Stomach (tissue), 9 donors: ENCODE results near the gene KDM5A. TPM values are rescaled to one million over a fixed set of nuclear protein-coding genes. Genes with fewer than 3 reads are reported as not detected.
"Not testable (repeated sequence)": the region's sequence is repeated elsewhere in the genome, so short reads cannot be mapped to it uniquely, and the experiment has no call there.

Source experiments
- DNase-seq, 2 donors: peaks; one replicate each; pipeline versions ENCODE4 v3.0.0 to v3.0.0-alpha.2; 2013 to 2019
- H3K27ac ChIP-seq, 5 donors: fragments of 200-600 bp in 4 of 5; sonication (generic) in 4 of 5; one replicate each; pipeline ENCODE4 v1.5.1; 2013 to 2019; ENCODE audit warnings: mild to moderate bottlenecking in 1 of 5, moderate library complexity in 1 of 5
- H3K27me3 ChIP-seq, 3 donors: fragments of 200-600 bp; sonication (generic); one replicate each; pipeline ENCODE4 v1.5.1; 2017 to 2019; ENCODE audit warnings: mixed run types in 1 of 3
- H3K36me3 ChIP-seq, 4 donors: fragments of 200-600 bp; sonication (generic); 1 replicate in 3 of 4; 2 replicates in 1 of 4; pipeline ENCODE4 v1.5.1; 2016 to 2019
- H3K4me1 ChIP-seq, 4 donors: fragments of 200-600 bp; sonication (generic); one replicate each; pipeline ENCODE4 v1.5.1; 2016 to 2019
- H3K4me3 ChIP-seq, 4 donors: fragments of 200-600 bp; sonication (generic) in 3 of 4; one replicate each; pipeline ENCODE4 v1.5.1; 2016 to 2019; ENCODE audit warnings: mild to moderate bottlenecking in 1 of 4
- H3K9me3 ChIP-seq, 4 donors: fragments of 200-600 bp; sonication (generic); one replicate each; pipeline ENCODE4 v1.5.1; 2016 to 2019
- EP300 ChIP-seq: sonication (generic); formaldehyde crosslinking; IDR thresholded peaks from one replicate; pipeline ENCODE4 v1.6.1; 2017; ENCODE audit warnings: antibody characterized with exemption
- POLR2A ChIP-seq, 4 donors: fragments of 450-650 bp; IDR thresholded peaks; one replicate each; pipeline ENCODE4 v1.6.1; 2016; ENCODE audit warnings: antibody characterized with exemption in 4 of 4, control low read depth in 2 of 4, mild to moderate bottlenecking in 1 of 4, moderate library complexity in 1 of 4
- POLR2AphosphoS5 ChIP-seq, 3 donors: sonication (generic); formaldehyde crosslinking; IDR thresholded peaks; one replicate each; pipeline ENCODE4 v1.6.1; 2016; ENCODE audit warnings: antibody characterized with exemption in 3 of 3
- WGBS, 5 donors: extraction: QIAGEN DNeasy Blood & Tissue Kit in 3 of 5; methylation state at CpG; one replicate each; pipeline versions ENCODE4 v1.1.5 to v1.1.7; 2013 to 2018; 5-methylcytosine and 5-hydroxymethylcytosine counted together
- intact Hi-C: fragments of 100-400 bp; cut with DNase I; formaldehyde crosslinking; loops from one replicate; pipeline ENCODE4 v1.15.1; 2023; ENCODE audit warnings: low total_unique reads
- polyA plus RNA-seq, 3 donors: library from polyadenylated mRNA; stranded (reverse); fragments of 200-250 nt; gene quantifications; one replicate each; pipeline ENCODE4 v1.2.3, GENCODE V29; 2013
- total RNA-seq, 5 donors: library from RNA; depleted of rRNA; stranded (reverse); fragments of >200 nt; gene quantifications; one replicate each; pipeline versions ENCODE4 v1.1.0 to v1.2.3, GENCODE V29; 2014 to 2016
- TF ChIP-seq, protein P1 (sequence below), 7 experiments: fragments of 450-650 bp in 4 of 7; fragments of 200-600 bp in 3 of 7; sonication (generic) in 3 of 7; IDR thresholded peaks; one replicate each; pipeline ENCODE4 v1.5.1; 2016 to 2019; ENCODE audit warnings: antibody characterized with exemption in 7 of 7, control low read depth in 2 of 7, mild to moderate bottlenecking in 1 of 7
- donor health status: healthy with polysubstance abuse.
- donor health status: Bipolar disorder and iron deficiency.
- donor health status: healthy.

The KDM5A gene
- total and polyA plus RNA-seq, 8 donors, result 3.2 to 178 (median 67.5) TPM

DNA sequence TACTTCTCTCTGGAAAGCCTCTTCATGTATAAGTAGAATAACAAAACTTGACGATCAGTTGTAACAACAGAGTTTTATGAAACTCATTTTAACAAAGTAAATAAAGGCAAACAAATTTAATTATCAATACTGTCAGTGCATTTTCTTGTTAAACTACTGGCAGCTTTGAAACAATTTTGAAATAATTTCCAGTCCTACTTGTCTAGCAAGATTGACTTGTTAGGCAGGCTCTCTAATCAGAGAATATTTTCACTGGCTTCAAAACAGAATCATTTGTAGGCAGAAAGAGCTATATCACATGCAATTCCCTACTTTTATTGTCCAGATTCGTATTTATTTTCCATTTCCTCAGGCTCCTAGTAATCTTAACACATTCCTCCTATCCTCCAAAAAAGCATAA, 80.6 kb downstream of the KDM5A start:
- H3K27me3 ChIP-seq, result no peaks in the 10 kb centered on the region
- WGBS, 5 donors, result 36 to 58% (median 45%) methylated on average over 2 of the region's 2 CpGs
- no peak overlapping the region for H3K4me3 ChIP-seq
- TF ChIP-seq POLR2AphosphoS5 (IDR thresholded peaks at IDR 0.05) (no peak), EP300 (no peak)
- no peaks in the 10 kb centered on the region for H3K9me3 ChIP-seq
- DNase-seq, result peak in 1 of 2 donors; percentile 17
- H3K27ac ChIP-seq, result no peak overlapping the region
- intact Hi-C loops, result no loop called here
- H3K4me1 ChIP-seq, result peaks cover 0 to 11% (median 4%) of the 10 kb centered on the region in 4 donors
- H3K36me3 ChIP-seq, result peaks cover 58 to 99% (median 96%) of the 10 kb centered on the region in 4 donors

DNA sequence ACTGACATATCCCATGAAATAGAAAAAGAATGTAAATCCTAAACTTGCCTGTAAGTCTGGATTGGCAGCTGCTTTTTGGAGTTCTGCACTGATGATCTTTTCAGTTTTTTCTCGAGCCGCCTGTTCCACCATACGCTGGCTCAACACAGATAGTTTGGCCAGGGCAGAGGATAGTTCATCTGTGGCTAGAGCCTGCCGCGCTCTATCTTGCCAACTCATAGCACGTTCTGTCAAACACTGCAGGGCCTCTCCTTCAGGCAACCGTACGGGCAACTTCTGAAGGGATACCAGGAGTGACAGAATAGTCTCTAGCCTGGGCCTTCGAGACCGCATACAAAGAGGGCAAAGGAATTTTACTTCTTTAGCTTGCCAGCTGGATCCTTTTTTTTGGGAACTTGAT, 81.7 kb downstream of the KDM5A start:
- intact Hi-C loops, result no loop called here
- Histone ChIP-seq H3K4me1 (peaks cover 0 to 11% (median 4%) of the 10 kb centered on the region in 4 donors), H3K27ac (no peak overlapping the region), H3K36me3 (peaks cover 58 to 99% (median 96%) of the 10 kb centered on the region in 4 donors), H3K4me3 (no peak overlapping the region), H3K9me3 (no peaks in the 10 kb centered on the region), H3K27me3 (no peaks in the 10 kb centered on the region)
- WGBS, 5 donors, result 96 to 97% (median 97%) methylated on average over 10 of the region's 10 CpGs
- TF ChIP-seq POLR2A (IDR thresholded peaks at IDR 0.05) (no peak), POLR2AphosphoS5 (IDR thresholded peaks at IDR 0.05) (no peak), EP300 (no peak)
- TF ChIP-seq, protein P1, sequence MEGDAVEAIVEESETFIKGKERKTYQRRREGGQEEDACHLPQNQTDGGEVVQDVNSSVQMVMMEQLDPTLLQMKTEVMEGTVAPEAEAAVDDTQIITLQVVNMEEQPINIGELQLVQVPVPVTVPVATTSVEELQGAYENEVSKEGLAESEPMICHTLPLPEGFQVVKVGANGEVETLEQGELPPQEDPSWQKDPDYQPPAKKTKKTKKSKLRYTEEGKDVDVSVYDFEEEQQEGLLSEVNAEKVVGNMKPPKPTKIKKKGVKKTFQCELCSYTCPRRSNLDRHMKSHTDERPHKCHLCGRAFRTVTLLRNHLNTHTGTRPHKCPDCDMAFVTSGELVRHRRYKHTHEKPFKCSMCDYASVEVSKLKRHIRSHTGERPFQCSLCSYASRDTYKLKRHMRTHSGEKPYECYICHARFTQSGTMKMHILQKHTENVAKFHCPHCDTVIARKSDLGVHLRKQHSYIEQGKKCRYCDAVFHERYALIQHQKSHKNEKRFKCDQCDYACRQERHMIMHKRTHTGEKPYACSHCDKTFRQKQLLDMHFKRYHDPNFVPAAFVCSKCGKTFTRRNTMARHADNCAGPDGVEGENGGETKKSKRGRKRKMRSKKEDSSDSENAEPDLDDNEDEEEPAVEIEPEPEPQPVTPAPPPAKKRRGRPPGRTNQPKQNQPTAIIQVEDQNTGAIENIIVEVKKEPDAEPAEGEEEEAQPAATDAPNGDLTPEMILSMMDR (IDR thresholded peaks at IDR 0.05), result no peak
- DNase-seq, result no peak

GRCh38 chr12:304805-305204, 84.3 kb downstream of the KDM5A start:
- WGBS, 5 donors, result 32 to 53% (median 40%) methylated on average over 5 of the region's 5 CpGs
- H3K36me3 ChIP-seq, result peaks cover 37 to 93% (median 87%) of the 10 kb centered on the region in 4 donors
- TF ChIP-seq, protein P1 (IDR thresholded peaks at IDR 0.05), result no peak
- TF ChIP-seq POLR2A (IDR thresholded peaks at IDR 0.05) (no peak), POLR2AphosphoS5 (IDR thresholded peaks at IDR 0.05) (no peak), EP300 (no peak)
- intact Hi-C loops, result no loop called here
- no peak overlapping the region for H3K4me3 ChIP-seq
- H3K27me3 ChIP-seq, result no peaks in the 10 kb centered on the region
- no peak overlapping the region for H3K27ac ChIP-seq
- H3K4me1 ChIP-seq, result peaks cover 0 to 11% (median 4%) of the 10 kb centered on the region in 4 donors
- DNase-seq, result no peak
- H3K9me3 ChIP-seq, result no peaks in the 10 kb centered on the region

- H3K4me3 ChIP-seq, intact Hi-C loops, DNase-seq, H3K27me3 ChIP-seq, H3K27ac ChIP-seq, H3K9me3 ChIP-seq: not testable (repeated sequence)
- 85 to 90% (median 88%) methylated on average over 3 of the region's 3 CpGs for WGBS, 5 donors
- Histone ChIP-seq H3K4me1 (peaks cover 0 to 11% (median 4%) of the 10 kb centered on the region in 4 donors), H3K36me3 (peaks cover 30 to 92% (median 78%) of the 10 kb centered on the region in 4 donors)
These were observed 86.4 kb downstream of the KDM5A start for GRCh38 chr12:302766-303165.

DNA sequence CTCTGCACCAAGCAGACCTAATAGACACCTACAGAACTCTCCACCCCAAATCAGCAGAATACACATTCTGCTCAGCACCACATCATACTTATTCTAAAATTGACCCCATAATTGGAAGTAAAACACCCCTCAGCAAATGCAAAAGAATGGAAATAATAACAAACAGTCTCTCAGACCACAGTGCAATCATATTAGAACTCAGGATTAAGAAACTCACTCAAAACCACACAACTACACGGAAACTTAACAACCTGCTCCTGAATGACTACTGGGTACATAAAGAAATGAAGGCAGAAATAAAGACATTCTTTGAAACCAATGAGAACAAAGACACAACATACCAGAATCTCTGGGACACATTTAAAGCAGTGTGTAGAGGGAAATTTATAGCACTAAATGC, 89.0 kb downstream of the KDM5A start:
- H3K4me1 ChIP-seq, H3K9me3 ChIP-seq, DNase-seq, H3K27me3 ChIP-seq, H3K27ac ChIP-seq, intact Hi-C loops, H3K4me3 ChIP-seq: not testable (repeated sequence)
- WGBS, 5 donors, result 81 to 100% (median 91%) methylated on average over 1 of the region's 1 CpG
- H3K36me3 ChIP-seq, result peaks cover 30 to 92% (median 78%) of the 10 kb centered on the region in 4 donors

- DNase-seq, intact Hi-C loops, H3K4me1 ChIP-seq, H3K27me3 ChIP-seq, H3K9me3 ChIP-seq, H3K4me3 ChIP-seq, H3K27ac ChIP-seq: not testable (repeated sequence)
- H3K36me3 ChIP-seq, result peaks cover 36 to 92% (median 79%) of the 10 kb centered on the region in 4 donors
- 86 to 98% (median 97%) methylated on average over 5 of the region's 5 CpGs for WGBS, 5 donors
These were observed 89.6 kb downstream of the KDM5A start for GRCh38 chr12:299511-299910.

- 76 to 89% (median 78%) methylated on average over 7 to 8 of the region's 8 CpGs for WGBS, 5 donors
- H3K9me3 ChIP-seq, H3K4me1 ChIP-seq, DNase-seq, H3K27ac ChIP-seq, H3K4me3 ChIP-seq, intact Hi-C loops, H3K27me3 ChIP-seq: not testable (repeated sequence)
- H3K36me3 ChIP-seq, result peaks cover 40 to 93% (median 82%) of the 10 kb centered on the region in 4 donors
These were observed 91.1 kb downstream of the KDM5A start for GRCh38 chr12:298059-298458.
